LNCAP (cell line): ENCODE results near the gene KIN.

ENCODE experiments used
- CTCF ChIP-seq: fragments of 450-650 bp; IDR thresholded peaks from 2 replicates; pipeline ENCODE4 v1.5.1; 2017; ENCODE audit warnings: mild to moderate bottlenecking

Gene KIN

GRCh38 chr10:7808686-7809267 is 21.0 kb upstream of the KIN start:
- TF ChIP-seq CTCF, result no peak

GRCh38 chr10:7804741-7805140 is 16.9 kb upstream of the KIN start:
- TF ChIP-seq CTCF, result no peak

- TF ChIP-seq CTCF, result no peak
Observed at GRCh38 chr10:7804216-7804615, 16.4 kb upstream of the KIN start.

- TF ChIP-seq CTCF, result no peak
Observed at GRCh38 chr10:7802606-7803005, 14.8 kb upstream of the KIN start.

- TF ChIP-seq CTCF, result no peak
Observed at GRCh38 chr10:7797582-7797981, 9.8 kb upstream of the KIN start.

GRCh38 chr10:7795605-7796004 is 7.8 kb upstream of the KIN start:
- no peak for TF ChIP-seq CTCF

GRCh38 chr10:7794251-7795026 is 6.6 kb upstream of the KIN start:
- no peak for TF ChIP-seq CTCF
